HG03558 (cell line): ENCODE data around the gene PKM.

ENCODE experiments used
- ATAC-seq: cut with Tn5 transposase; IDR thresholded peaks from one replicate; pipeline ENCODE4 v1.9.1; 2021; ENCODE audit warnings: moderate number of reproducible peaks; ENCODE audit not compliant: unreplicated experiment; ENCODE audit errors: extremely low read depth

PKM gene

GRCh38 chr15:72236381-72237003, 5.5 kb upstream of the PKM start:
- no peak for ATAC-seq

- ATAC-seq: no peak
Measured at GRCh38 chr15:72235298-72235697, 4.3 kb upstream of the PKM start.

- ATAC-seq: no peak
Measured at GRCh38 chr15:72233769-72234168, 2.8 kb upstream of the PKM start.

- no peak for ATAC-seq
Measured at GRCh38 chr15:72231833-72232478, 966 bp upstream of the PKM start.

GRCh38 chr15:72230197-72231065, 559 bp downstream of the PKM start:
- no peak for ATAC-seq

- ATAC-seq: no peak
Measured at GRCh38 chr15:72229947-72230196, 1.1 kb downstream of the PKM start.

- no peak for ATAC-seq
Measured at GRCh38 chr15:72229076-72229946, 1.7 kb downstream of the PKM start.

- no peak for ATAC-seq
Measured at GRCh38 chr15:72227720-72228119, 3.3 kb downstream of the PKM start.

GRCh38 chr15:72227192-72227586, 3.8 kb downstream of the PKM start:
- no peak for ATAC-seq

- ATAC-seq: no peak
Measured at GRCh38 chr15:72223278-72223677, 7.7 kb downstream of the PKM start.

- ATAC-seq: no peak
Measured at GRCh38 chr15:72222393-72222792, 8.6 kb downstream of the PKM start.

GRCh38 chr15:72220687-72221086, 10.3 kb downstream of the PKM start:
- no peak for ATAC-seq

- no peak for ATAC-seq
Measured at GRCh38 chr15:72217216-72217615, 13.8 kb downstream of the PKM start.

GRCh38 chr15:72216079-72216478, 14.9 kb downstream of the PKM start:
- no peak for ATAC-seq

GRCh38 chr15:72207558-72208085, 23.4 kb downstream of the PKM start:
- ATAC-seq: no peak

GRCh38 chr15:72206677-72207000, 24.4 kb downstream of the PKM start:
- no peak for ATAC-seq

- no peak for ATAC-seq
Measured at GRCh38 chr15:72205896-72206676, 24.9 kb downstream of the PKM start.

GRCh38 chr15:72205273-72205672, 25.7 kb downstream of the PKM start:
- no peak for ATAC-seq

- ATAC-seq: no peak
Measured at GRCh38 chr15:72203507-72203837, 27.5 kb downstream of the PKM start.
